ENCODE measurements around the gene KLF18. TPM values are rescaled to one million over a fixed set of nuclear protein-coding genes. Genes with fewer than 3 reads are reported as not detected.

The KLF18 gene
- total and polyA plus RNA-seq, 11 donors = not detected

DNA sequence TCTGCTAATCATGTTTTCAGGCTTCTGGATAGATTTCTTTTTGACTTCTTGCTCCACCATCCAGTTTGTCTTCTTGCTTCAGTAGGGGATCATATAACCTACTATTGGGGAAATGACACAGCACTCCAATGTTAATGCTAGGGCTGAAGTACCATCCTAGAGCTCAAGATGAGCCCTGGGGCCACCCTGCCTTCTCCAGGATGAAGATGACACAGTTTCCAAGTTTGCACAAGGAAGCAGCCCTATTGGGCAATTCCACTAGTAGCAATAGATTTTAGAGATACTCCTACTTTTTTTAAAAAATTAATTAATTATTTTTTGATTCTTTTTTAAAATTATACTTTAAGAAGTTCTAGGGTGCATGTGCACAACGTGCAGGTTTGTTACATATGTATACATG is 11.3 kb upstream of the KLF18 start:
- no peak for DNase-seq
- TF ChIP-seq, protein P1, sequence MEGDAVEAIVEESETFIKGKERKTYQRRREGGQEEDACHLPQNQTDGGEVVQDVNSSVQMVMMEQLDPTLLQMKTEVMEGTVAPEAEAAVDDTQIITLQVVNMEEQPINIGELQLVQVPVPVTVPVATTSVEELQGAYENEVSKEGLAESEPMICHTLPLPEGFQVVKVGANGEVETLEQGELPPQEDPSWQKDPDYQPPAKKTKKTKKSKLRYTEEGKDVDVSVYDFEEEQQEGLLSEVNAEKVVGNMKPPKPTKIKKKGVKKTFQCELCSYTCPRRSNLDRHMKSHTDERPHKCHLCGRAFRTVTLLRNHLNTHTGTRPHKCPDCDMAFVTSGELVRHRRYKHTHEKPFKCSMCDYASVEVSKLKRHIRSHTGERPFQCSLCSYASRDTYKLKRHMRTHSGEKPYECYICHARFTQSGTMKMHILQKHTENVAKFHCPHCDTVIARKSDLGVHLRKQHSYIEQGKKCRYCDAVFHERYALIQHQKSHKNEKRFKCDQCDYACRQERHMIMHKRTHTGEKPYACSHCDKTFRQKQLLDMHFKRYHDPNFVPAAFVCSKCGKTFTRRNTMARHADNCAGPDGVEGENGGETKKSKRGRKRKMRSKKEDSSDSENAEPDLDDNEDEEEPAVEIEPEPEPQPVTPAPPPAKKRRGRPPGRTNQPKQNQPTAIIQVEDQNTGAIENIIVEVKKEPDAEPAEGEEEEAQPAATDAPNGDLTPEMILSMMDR (IDR thresholded peaks at IDR 0.05) = no peak
- TF ChIP-seq POLR2A (IDR thresholded peaks at IDR 0.05) = no peak
- H3K36me3 ChIP-seq = no peaks in the 10 kb centered on the region
- H3K27ac ChIP-seq = no peak overlapping the region
- ATAC-seq = no peak
- 79 to 83% (median 83%) methylated on average over 1 of the region's 1 CpG for WGBS, 4 donors
- no peak overlapping the region for H3K4me3 ChIP-seq
- H3K4me1 ChIP-seq = no peaks in the 10 kb centered on the region
- H3K27me3 ChIP-seq = peaks cover 0 to 18% (median 5%) of the 10 kb centered on the region in 9 donors
- H3K9me3 ChIP-seq = no peaks in the 10 kb centered on the region
- intact Hi-C loops (cut with DNase I) = no loop called here

DNA sequence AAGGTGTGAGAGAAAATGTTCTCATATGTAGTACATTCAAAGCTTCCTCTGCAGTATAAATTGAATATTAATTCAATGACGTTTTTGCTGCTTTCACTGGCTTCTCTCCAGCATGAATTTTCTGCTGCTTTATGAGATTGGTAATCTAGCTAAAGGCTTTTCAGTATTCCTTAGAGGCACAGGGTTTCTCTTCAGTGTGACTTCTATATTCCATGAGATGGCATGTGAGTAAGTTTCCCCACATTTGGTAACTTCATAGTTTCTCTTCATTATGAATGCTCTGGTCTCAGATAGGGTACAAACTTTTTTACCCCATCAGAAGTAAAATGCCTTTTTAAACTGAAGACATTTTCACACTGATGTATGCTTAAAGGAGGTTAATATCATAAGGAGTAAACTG is 10.4 kb upstream of the KLF18 start:
- Histone ChIP-seq H3K27me3 (peaks cover 0 to 18% (median 5%) of the 10 kb centered on the region in 9 donors), H3K27ac (no peak overlapping the region), H3K9me3 (peaks cover 0 to 2% (median 0%) of the 10 kb centered on the region in 12 donors), H3K4me3 (no peak overlapping the region), H3K4me1 (no peaks in the 10 kb centered on the region), H3K36me3 (no peaks in the 10 kb centered on the region)
- TF ChIP-seq, protein P1 (IDR thresholded peaks at IDR 0.05) = no peak
- TF ChIP-seq POLR2A (IDR thresholded peaks at IDR 0.05) = no peak
- ATAC-seq (no peak), DNase-seq (no peak)
- 38 to 57% (median 39%) methylated on average over 1 of the region's 1 CpG for WGBS, 4 donors
- intact Hi-C loops (cut with DNase I) = no loop called here

DNA sequence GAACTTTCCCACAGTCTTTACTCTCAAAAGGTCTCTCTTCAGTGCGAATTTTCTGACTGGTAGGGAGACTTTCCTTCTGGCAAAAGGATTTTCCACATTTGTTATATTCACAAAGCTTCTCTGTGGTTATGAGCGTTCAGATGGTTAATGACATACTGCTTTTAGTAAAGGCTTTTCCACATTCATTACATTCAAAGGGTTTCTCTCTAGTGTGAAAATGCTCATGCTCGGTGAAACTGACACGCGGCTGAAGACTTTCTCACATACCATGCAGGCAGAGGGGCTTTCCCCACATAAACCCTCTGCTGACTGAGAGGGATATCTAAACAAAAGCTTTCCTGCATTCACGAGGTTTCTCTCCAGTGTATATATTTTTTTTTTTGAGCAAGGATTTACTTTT is 9.9 kb upstream of the KLF18 start:
- H3K27ac ChIP-seq = no peak overlapping the region
- H3K9me3 ChIP-seq = peaks cover 0 to 5% (median 0%) of the 10 kb centered on the region in 12 donors
- 66 to 75% (median 70%) methylated on average over 6 of the region's 6 CpGs for WGBS, 4 donors
- no peak overlapping the region for H3K4me3 ChIP-seq
- no peaks in the 10 kb centered on the region for H3K36me3 ChIP-seq
- TF ChIP-seq, protein P1 (IDR thresholded peaks at IDR 0.05) = no peak
- TF ChIP-seq POLR2A (IDR thresholded peaks at IDR 0.05) = no peak
- DNase-seq (no peak), ATAC-seq (no peak)
- intact Hi-C loops (cut with DNase I) = no loop called here
- no peaks in the 10 kb centered on the region for H3K4me1 ChIP-seq
- peaks cover 0 to 18% (median 5%) of the 10 kb centered on the region in 9 donors for H3K27me3 ChIP-seq

DNA sequence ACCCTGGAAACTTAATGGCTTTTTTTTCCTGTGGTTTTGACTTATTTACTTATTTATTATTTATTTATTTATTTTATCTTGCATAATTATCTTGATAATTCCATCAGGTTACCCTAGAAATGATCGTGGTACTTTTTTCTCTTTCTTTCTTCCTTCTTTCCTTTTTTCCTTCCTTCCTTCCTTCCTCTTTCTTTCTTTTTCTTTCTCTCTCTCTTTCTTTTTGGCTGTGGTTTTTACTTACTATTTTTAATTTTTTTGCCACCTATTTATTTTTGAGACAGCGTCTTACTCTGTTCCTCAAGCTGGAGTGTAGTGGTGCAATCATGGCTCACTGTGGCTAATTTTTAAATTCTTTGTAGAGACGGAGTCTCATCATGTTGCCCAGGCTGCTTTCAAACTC is 6.2 kb upstream of the KLF18 start:
- intact Hi-C loops (cut with DNase I) = no loop called here
- Histone ChIP-seq H3K4me3 (no peak overlapping the region), H3K27ac (no peak overlapping the region), H3K4me1 (no peaks in the 10 kb centered on the region), H3K9me3 (peaks cover 0 to 39% (median 21%) of the 10 kb centered on the region in 12 donors), H3K36me3 (no peaks in the 10 kb centered on the region), H3K27me3 (peaks cover 0 to 16% (median 5%) of the 10 kb centered on the region in 9 donors)
- DNase-seq = no peak
- TF ChIP-seq, protein P1 (IDR thresholded peaks at IDR 0.05) = no peak
- no peak for TF ChIP-seq POLR2A (IDR thresholded peaks at IDR 0.05)
- WGBS, 4 donors = 78 to 83% (median 80%) methylated on average over 3 of the region's 3 CpGs
- no peak for ATAC-seq

Measured in heart left ventricle (tissue), 16 donors.